Measurements from ENCODE around the gene CHD5. TPM values are rescaled to one million over a fixed set of nuclear protein-coding genes. Genes with fewer than 3 reads are reported as not detected.
A peak's percentile ranks its signal among the peaks of the same experiment; 100 is the strongest.

The CHD5 gene
- polyA plus RNA-seq, 3 donors: 0.07 TPM; not detected in 2

DNA sequence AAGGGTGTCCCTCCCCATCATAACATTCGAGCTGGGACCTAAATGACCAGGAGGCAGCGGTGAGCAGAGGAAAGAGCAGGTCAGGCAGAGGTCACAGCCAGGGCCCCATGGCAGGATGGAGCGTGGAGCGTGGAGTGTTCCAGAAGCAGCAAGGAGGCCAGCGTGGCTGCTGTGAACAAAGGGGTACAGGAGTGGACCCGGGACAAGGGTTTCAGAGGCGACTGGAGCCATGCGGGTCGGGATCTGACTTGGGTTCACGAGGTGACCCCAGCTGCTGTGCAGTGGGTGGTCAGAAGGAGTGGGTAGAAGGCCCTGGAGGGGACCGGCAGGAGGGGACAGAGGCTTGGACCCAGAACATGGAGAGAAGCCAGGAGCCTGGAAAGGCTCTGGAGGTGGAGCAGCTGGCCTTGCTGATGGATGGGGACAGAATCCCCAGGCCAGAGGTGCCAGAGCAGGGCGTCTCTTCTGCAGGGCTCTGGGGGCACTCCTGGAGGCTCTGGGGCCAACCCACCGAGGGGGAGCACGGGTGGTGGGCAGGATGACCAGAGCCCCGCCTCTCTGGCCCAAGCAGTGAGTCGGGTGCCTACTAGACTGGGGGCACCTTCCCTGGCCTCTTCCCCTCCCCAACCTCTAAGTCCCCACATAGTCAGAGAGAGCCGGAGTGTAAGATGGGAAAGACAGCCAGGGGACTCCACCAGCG, 2.3 kb downstream of the CHD5 start:
- intact Hi-C loops (cut with micrococcal nuclease): no loop called here
- Histone ChIP-seq H3K79me2 (ENCODE audit: insufficient read depth, low read length) (no peaks in the 10 kb centered on the region), H4K20me1 (ENCODE audit: insufficient read depth, low read length) (no peaks in the 10 kb centered on the region), H3K27ac (ENCODE audit: low read depth in 1 of 2, low read length in 2 of 2) (no peak overlapping the region), H3K9me3 (replicated peaks in 1 of 2; ENCODE audit: control insufficient read depth in 1 of 2, insufficient read depth in 1 of 2, low read length in 2 of 2) (peaks cover 0 to 7% of the 10 kb centered on the region in 2 donors), H3K4me2 (replicated peaks; ENCODE audit: extremely low read depth, low read length, poor library complexity, severe bottlenecking) (no peak overlapping the region), H3K4me3 (replicated peaks in 1 of 3; ENCODE audit: low read depth in 2 of 3, low read length in 3 of 3) (no peak overlapping the region), H3K27me3 (ENCODE audit: control insufficient read depth in 2 of 2, insufficient read depth in 2 of 2, low read length in 2 of 2) (peaks cover 15 to 59% of the 10 kb centered on the region in 2 donors), H3K4me1 (ENCODE audit: control insufficient read depth in 1 of 2, insufficient read depth in 2 of 2, low read length in 2 of 2) (no peaks in the 10 kb centered on the region), H3K9ac (ENCODE audit: insufficient read depth, low read length, poor library complexity, severe bottlenecking) (no peak overlapping the region), H3K36me3 (replicated peaks in 1 of 2; ENCODE audit: control insufficient read depth in 1 of 2, insufficient read depth in 2 of 2, low read length in 2 of 2) (no peaks in the 10 kb centered on the region), H2AFZ (ENCODE audit: insufficient read depth, low read depth, low read length, poor library complexity, severe bottlenecking) (no peak overlapping the region)
- Mint-ChIP-seq H3K9me3 (peaks cover 0 to 14% (median 8%) of the 10 kb centered on the region in 7 donors), H3K4me3 (peak overlapping the region in 1 of 2 donors; percentile 54), H3K27me3 (ENCODE audit: low read depth in 3 of 3) (peaks cover 46 to 56% (median 49%) of the 10 kb centered on the region in 3 donors), H3K4me1 (peaks cover 13% of the 10 kb centered on the region), H3K27ac (no peak overlapping the region), H3K36me3 (peaks cover 3% of the 10 kb centered on the region in 2 donors)
- no peak for DNase-seq
- TF ChIP-seq, protein P1, sequence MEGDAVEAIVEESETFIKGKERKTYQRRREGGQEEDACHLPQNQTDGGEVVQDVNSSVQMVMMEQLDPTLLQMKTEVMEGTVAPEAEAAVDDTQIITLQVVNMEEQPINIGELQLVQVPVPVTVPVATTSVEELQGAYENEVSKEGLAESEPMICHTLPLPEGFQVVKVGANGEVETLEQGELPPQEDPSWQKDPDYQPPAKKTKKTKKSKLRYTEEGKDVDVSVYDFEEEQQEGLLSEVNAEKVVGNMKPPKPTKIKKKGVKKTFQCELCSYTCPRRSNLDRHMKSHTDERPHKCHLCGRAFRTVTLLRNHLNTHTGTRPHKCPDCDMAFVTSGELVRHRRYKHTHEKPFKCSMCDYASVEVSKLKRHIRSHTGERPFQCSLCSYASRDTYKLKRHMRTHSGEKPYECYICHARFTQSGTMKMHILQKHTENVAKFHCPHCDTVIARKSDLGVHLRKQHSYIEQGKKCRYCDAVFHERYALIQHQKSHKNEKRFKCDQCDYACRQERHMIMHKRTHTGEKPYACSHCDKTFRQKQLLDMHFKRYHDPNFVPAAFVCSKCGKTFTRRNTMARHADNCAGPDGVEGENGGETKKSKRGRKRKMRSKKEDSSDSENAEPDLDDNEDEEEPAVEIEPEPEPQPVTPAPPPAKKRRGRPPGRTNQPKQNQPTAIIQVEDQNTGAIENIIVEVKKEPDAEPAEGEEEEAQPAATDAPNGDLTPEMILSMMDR (IDR thresholded peaks at IDR 0.05): no peak
- WGBS (ENCODE audit: insufficient coverage): 82% methylated on average over 15 of the region's 18 CpGs

DNA sequence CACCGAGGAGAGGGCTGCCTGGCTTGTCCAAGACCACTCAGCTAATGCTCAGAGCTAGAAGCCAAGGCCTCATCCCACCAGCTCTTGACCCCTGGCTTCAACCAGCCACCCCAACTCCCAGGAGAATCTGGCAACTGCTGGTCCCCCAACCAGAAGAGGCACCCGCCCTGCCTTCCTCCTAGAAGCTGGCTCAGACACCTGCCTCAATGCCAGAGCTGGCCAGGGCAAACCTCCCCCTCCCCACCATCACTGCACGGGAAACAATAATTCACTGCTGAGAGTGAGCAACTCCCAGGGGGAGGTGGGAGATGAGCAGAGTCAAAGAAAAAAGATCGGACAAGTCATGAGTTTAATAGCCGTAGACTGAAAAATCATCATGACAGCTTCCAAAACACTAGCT, 3.3 kb downstream of the CHD5 start:
- Histone ChIP-seq H2AFZ (ENCODE audit: insufficient read depth, low read depth, low read length, poor library complexity, severe bottlenecking) (no peak overlapping the region), H3K27me3 (ENCODE audit: control insufficient read depth in 2 of 2, insufficient read depth in 2 of 2, low read length in 2 of 2) (peaks cover 11 to 50% of the 10 kb centered on the region in 2 donors), H3K9ac (ENCODE audit: insufficient read depth, low read length, poor library complexity, severe bottlenecking) (no peak overlapping the region), H3K4me2 (replicated peaks; ENCODE audit: extremely low read depth, low read length, poor library complexity, severe bottlenecking) (no peak overlapping the region), H3K36me3 (replicated peaks in 1 of 2; ENCODE audit: control insufficient read depth in 1 of 2, insufficient read depth in 2 of 2, low read length in 2 of 2) (no peaks in the 10 kb centered on the region), H3K79me2 (ENCODE audit: insufficient read depth, low read length) (no peaks in the 10 kb centered on the region), H4K20me1 (ENCODE audit: insufficient read depth, low read length) (no peaks in the 10 kb centered on the region), H3K9me3 (replicated peaks in 1 of 2; ENCODE audit: control insufficient read depth in 1 of 2, insufficient read depth in 1 of 2, low read length in 2 of 2) (peaks cover 0 to 7% of the 10 kb centered on the region in 2 donors), H3K4me3 (replicated peaks in 1 of 3; ENCODE audit: low read depth in 2 of 3, low read length in 3 of 3) (no peak overlapping the region), H3K4me1 (ENCODE audit: control insufficient read depth in 1 of 2, insufficient read depth in 2 of 2, low read length in 2 of 2) (no peaks in the 10 kb centered on the region), H3K27ac (ENCODE audit: low read depth in 1 of 2, low read length in 2 of 2) (no peak overlapping the region)
- Mint-ChIP-seq H3K4me1 (peaks cover 13% of the 10 kb centered on the region), H3K9me3 (peaks cover 0 to 18% (median 8%) of the 10 kb centered on the region in 7 donors), H3K27ac (no peak overlapping the region), H3K36me3 (peaks cover 3% of the 10 kb centered on the region in 2 donors), H3K27me3 (ENCODE audit: low read depth in 3 of 3) (peaks cover 35 to 45% (median 39%) of the 10 kb centered on the region in 3 donors), H3K4me3 (no peak overlapping the region)
- intact Hi-C loops (cut with micrococcal nuclease): no loop called here
- DNase-seq: no peak
- 100% methylated on average over 1 of the region's 5 CpGs for WGBS (ENCODE audit: insufficient coverage)
- TF ChIP-seq, protein P1 (IDR thresholded peaks at IDR 0.05): no peak

Data from CD14-positive monocyte (primary cell).